NCI-H1694 (cell line): ENCODE results near the gene ZNF254.
"Not testable (repeated sequence)": the region's sequence is repeated elsewhere in the genome, so short reads cannot be mapped to it uniquely, and the experiment has no call there.

Experiments
- DNase-seq: peaks from one replicate; lab custom pipeline; 2025; lab: John Stamatoyannopoulos, UW

Gene ZNF254

GRCh38 chr19:24086974-24087595 is at the start of gene ZNF254:
TSS of gene ZNF254 (plus strand) at chr19:24087187. CDS start at chr19:24087308, 121 bp downstream.
- DNase-seq = peak; percentile 97

GRCh38 chr19:24040621-24041020 is 46.4 kb upstream of the ZNF254 start:
- DNase-seq = no peak

- DNase-seq = not testable (repeated sequence)
Measured at GRCh38 chr19:24041326-24041725, 45.7 kb upstream of the ZNF254 start.

GRCh38 chr19:24046550-24046949 is 40.4 kb upstream of the ZNF254 start:
- DNase-seq = no peak

GRCh38 chr19:24048261-24048660 is 38.7 kb upstream of the ZNF254 start:
- no peak for DNase-seq

- no peak for DNase-seq
Measured at GRCh38 chr19:24049537-24049936, 37.5 kb upstream of the ZNF254 start.

GRCh38 chr19:24051516-24051915 is 35.5 kb upstream of the ZNF254 start:
- DNase-seq = no peak

- no peak for DNase-seq
Measured at GRCh38 chr19:24052811-24053210, 34.2 kb upstream of the ZNF254 start.

GRCh38 chr19:24053601-24054000 is 33.4 kb upstream of the ZNF254 start:
- DNase-seq = no peak

GRCh38 chr19:24054044-24054935 is 32.7 kb upstream of the ZNF254 start:
- no peak for DNase-seq

GRCh38 chr19:24055548-24055947 is 31.4 kb upstream of the ZNF254 start:
- no peak for DNase-seq

GRCh38 chr19:24057144-24057543 is 29.8 kb upstream of the ZNF254 start:
- DNase-seq = no peak

- no peak for DNase-seq
Measured at GRCh38 chr19:24059563-24060295, 27.3 kb upstream of the ZNF254 start.

- no peak for DNase-seq
Measured at GRCh38 chr19:24060687-24061356, 26.2 kb upstream of the ZNF254 start.

- DNase-seq = no peak
Measured at GRCh38 chr19:24062190-24062589, 24.8 kb upstream of the ZNF254 start.

- DNase-seq = no peak
Measured at GRCh38 chr19:24063295-24063694, 23.7 kb upstream of the ZNF254 start.

GRCh38 chr19:24064175-24064574 is 22.8 kb upstream of the ZNF254 start:
- no peak for DNase-seq

- no peak for DNase-seq
Measured at GRCh38 chr19:24065243-24065642, 21.7 kb upstream of the ZNF254 start.

- no peak for DNase-seq
Measured at GRCh38 chr19:24065865-24066604, 21.0 kb upstream of the ZNF254 start.

GRCh38 chr19:24069905-24070657 is 16.9 kb upstream of the ZNF254 start:
- no peak for DNase-seq

GRCh38 chr19:24071078-24071477 is 15.9 kb upstream of the ZNF254 start:
- DNase-seq = no peak
